ENCODE measurements around the gene RNASEH2A. TPM values are rescaled to one million over a fixed set of nuclear protein-coding genes. Genes with fewer than 3 reads are reported as not detected.

The RNASEH2A gene
- total and polyA plus RNA-seq, 2 of the 4 experiments (the other 2 are of a cell fraction): 34.9 to 44.6 TPM

DNA sequence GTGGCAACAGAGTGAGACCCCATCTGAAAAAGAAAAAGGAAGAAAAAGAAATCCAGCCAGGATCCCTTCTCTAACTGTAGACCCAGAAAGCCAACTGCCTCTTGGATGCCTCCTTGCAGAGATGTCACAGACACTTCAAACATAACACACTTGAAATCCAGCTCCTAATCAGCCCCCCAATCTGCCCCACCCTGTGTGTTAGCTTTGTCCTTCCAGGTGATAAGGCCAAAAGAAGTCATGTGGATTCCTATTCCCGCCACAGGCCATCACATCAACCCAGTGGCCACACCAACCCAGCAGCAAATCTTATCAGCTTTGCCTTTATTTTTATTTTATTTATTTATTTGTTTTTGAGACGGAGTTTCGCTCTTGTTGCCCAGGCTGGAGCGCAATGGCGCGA lies 46.7 kb upstream of the RNASEH2A start (continued):
- TF ChIP-seq, protein P1, sequence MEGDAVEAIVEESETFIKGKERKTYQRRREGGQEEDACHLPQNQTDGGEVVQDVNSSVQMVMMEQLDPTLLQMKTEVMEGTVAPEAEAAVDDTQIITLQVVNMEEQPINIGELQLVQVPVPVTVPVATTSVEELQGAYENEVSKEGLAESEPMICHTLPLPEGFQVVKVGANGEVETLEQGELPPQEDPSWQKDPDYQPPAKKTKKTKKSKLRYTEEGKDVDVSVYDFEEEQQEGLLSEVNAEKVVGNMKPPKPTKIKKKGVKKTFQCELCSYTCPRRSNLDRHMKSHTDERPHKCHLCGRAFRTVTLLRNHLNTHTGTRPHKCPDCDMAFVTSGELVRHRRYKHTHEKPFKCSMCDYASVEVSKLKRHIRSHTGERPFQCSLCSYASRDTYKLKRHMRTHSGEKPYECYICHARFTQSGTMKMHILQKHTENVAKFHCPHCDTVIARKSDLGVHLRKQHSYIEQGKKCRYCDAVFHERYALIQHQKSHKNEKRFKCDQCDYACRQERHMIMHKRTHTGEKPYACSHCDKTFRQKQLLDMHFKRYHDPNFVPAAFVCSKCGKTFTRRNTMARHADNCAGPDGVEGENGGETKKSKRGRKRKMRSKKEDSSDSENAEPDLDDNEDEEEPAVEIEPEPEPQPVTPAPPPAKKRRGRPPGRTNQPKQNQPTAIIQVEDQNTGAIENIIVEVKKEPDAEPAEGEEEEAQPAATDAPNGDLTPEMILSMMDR (conservative IDR thresholded peaks at IDR 0.05; ENCODE audit: low read depth, low read length): no peak
- TF ChIP-seq CHD1 (IDR thresholded peaks at IDR 0.05; ENCODE audit: low read depth, low read length): no peak
- TF ChIP-seq BHLHE40 (IDR thresholded peaks at IDR 0.05; ENCODE audit: low read depth, low read length): no peak
- TF ChIP-seq CEBPB (IDR thresholded peaks at IDR 0.05; ENCODE audit: low read depth, low read length): no peak
- TF ChIP-seq NFE2L2 (IDR thresholded peaks at IDR 0.05; ENCODE audit: low read depth, low read length): no peak
- TF ChIP-seq RCOR1 (IDR thresholded peaks at IDR 0.05; ENCODE audit: insufficient replicate concordance, low read length): no peak
